K562 (cell line): Measurements from ENCODE around the gene NFKB2. TPM values are rescaled to one million over a fixed set of nuclear protein-coding genes. Genes with fewer than 3 reads are reported as not detected.

Experiments used
- BCL6 ChIP-seq: fragments of 250-450 bp; sonication (Bioruptor Pico); IDR thresholded peaks from 2 replicates; pipeline ENCODE4 v1.4.0; 2020
- CXXC5 ChIP-seq: fragments of 250-450 bp; sonication (Bioruptor Pico); IDR thresholded peaks from 2 replicates; pipeline ENCODE4 v1.8.0; 2022; ENCODE audit warnings: inconsistent platforms, mild to moderate bottlenecking, moderate library complexity
- EP400 ChIP-seq: fragments of 450-650 bp; IDR thresholded peaks from 2 replicates; pipeline ENCODE4 v1.6.1; 2017; ENCODE audit warnings: antibody characterized with exemption, mild to moderate bottlenecking, moderate library complexity
- GATA2 ChIP-seq: sonication (generic); formaldehyde crosslinking; IDR thresholded peaks from 2 replicates; pipeline ENCODE4 v1.4.0; 2020; ENCODE audit warnings: mild to moderate bottlenecking, missing genetic modification reagents
- KDM1A ChIP-seq, 2 experiments: fragments of 450-650 bp; IDR thresholded peaks; 2 replicates each; pipeline ENCODE4 v1.6.1; 2016; ENCODE audit warnings: mild to moderate bottlenecking in 2 of 2
- L3MBTL2 ChIP-seq: fragments of 450-650 bp; IDR thresholded peaks from 2 replicates; pipeline ENCODE4 v1.6.1; 2016; ENCODE audit warnings: mild to moderate bottlenecking, moderate library complexity
- OTX1 ChIP-seq: fragments of 450-650 bp; formaldehyde crosslinking; IDR thresholded peaks from 2 replicates; pipeline ENCODE4 v1.4.0; 2022; ENCODE audit warnings: mild to moderate bottlenecking
- PRDM10 ChIP-seq: fragments of 450-650 bp; IDR thresholded peaks from 2 replicates; pipeline ENCODE4 v1.6.1; 2018; ENCODE audit not compliant: partially characterized antibody
- SP2 ChIP-seq: IDR thresholded peaks from 2 replicates; pipeline ENCODE4 v1.6.1; 2011; ENCODE audit warnings: mild to moderate bottlenecking, low read depth, low read length, moderate library complexity; ENCODE audit not compliant: poor library complexity, severe bottlenecking; ENCODE audit errors: extremely low read depth
- ZC3H8 ChIP-seq: fragments of 450-650 bp; IDR thresholded peaks from 2 replicates; pipeline ENCODE4 v1.6.1; 2017
- ZFP36 ChIP-seq: fragments of 150-350 bp; IDR thresholded peaks from 2 replicates; pipeline ENCODE4 v1.6.1; 2018; ENCODE audit warnings: low read length, low read depth; ENCODE audit not compliant: partially characterized antibody
- ZFPM2 ChIP-seq: fragments of 250-450 bp; sonication (Bioruptor Pico); IDR thresholded peaks from 2 replicates; pipeline ENCODE4 v1.5.1; 2022; ENCODE audit warnings: mild to moderate bottlenecking
- ZNF263 ChIP-seq: sonication (generic); formaldehyde crosslinking; IDR thresholded peaks from 2 replicates; pipeline ENCODE4 v1.8.0; 2022; ENCODE audit warnings: mild to moderate bottlenecking, missing genetic modification reagents, borderline replicate concordance
- polyA plus RNA-seq, 8 experiments: library from polyadenylated mRNA; depleted of rRNA in 4 of 8; stranded (reverse) in 5 of 8; unstranded in 3 of 8; fragments of >200 nt; fragmentation: Nextera tagmentation in 2 of 8; fragmentation: Illumina TruSeq in 1 of 8; extraction: Ambion mirVana in 2 of 8; extraction: Trizol in 1 of 8; gene quantifications; 2 replicates each; pipeline versions ENCODE4 v1.2.1 to v1.2.3, GENCODE V29; 2011 to 2014; ENCODE audit warnings: inconsistent platforms in 1 of 8, missing spikeins in 1 of 8
- total RNA-seq, 7 experiments: library from RNA; depleted of rRNA in 6 of 7; stranded (reverse); fragments of >200 nt in 6 of 7; fragmentation: Illumina TruSeq in 2 of 7; extraction: Trizol in 2 of 7; gene quantifications; 2 replicates each; pipeline versions ENCODE4 v1.2.1 to v1.2.3, GENCODE V29; 2011 to 2021; ENCODE audit warnings: low replicate concordance in 1 of 7
- TF ChIP-seq, protein P1 (sequence below): fragments of 450-650 bp; IDR thresholded peaks from 2 replicates; pipeline ENCODE4 v1.6.1; 2016; ENCODE audit warnings: missing biosample characterization, missing genetic modification characterization
- TF ChIP-seq, protein P2 (sequence below): fragments of 250-450 bp; sonication (Bioruptor Pico); IDR thresholded peaks from 2 replicates; pipeline ENCODE4 v1.4.0; 2020; ENCODE audit warnings: mild to moderate bottlenecking
- TF ChIP-seq, protein P3 (sequence below): sonication (generic); formaldehyde crosslinking; IDR thresholded peaks from 2 replicates; pipeline ENCODE4 v1.8.0; 2022; ENCODE audit warnings: mild to moderate bottlenecking, missing genetic modification reagents

Gene NFKB2
- total and polyA plus RNA-seq, 9 of the 15 experiments (the other 6 are each of a cell fraction or from before 2014, with no cell fraction given) = 0.07 to 20.3 (median 7.9) TPM

- no peak for TF ChIP-seq BCL6 (CRISPR knock-in tag)
- TF ChIP-seq, protein P1, sequence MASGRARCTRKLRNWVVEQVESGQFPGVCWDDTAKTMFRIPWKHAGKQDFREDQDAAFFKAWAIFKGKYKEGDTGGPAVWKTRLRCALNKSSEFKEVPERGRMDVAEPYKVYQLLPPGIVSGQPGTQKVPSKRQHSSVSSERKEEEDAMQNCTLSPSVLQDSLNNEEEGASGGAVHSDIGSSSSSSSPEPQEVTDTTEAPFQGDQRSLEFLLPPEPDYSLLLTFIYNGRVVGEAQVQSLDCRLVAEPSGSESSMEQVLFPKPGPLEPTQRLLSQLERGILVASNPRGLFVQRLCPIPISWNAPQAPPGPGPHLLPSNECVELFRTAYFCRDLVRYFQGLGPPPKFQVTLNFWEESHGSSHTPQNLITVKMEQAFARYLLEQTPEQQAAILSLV = no peak
- TF ChIP-seq, protein P2, sequence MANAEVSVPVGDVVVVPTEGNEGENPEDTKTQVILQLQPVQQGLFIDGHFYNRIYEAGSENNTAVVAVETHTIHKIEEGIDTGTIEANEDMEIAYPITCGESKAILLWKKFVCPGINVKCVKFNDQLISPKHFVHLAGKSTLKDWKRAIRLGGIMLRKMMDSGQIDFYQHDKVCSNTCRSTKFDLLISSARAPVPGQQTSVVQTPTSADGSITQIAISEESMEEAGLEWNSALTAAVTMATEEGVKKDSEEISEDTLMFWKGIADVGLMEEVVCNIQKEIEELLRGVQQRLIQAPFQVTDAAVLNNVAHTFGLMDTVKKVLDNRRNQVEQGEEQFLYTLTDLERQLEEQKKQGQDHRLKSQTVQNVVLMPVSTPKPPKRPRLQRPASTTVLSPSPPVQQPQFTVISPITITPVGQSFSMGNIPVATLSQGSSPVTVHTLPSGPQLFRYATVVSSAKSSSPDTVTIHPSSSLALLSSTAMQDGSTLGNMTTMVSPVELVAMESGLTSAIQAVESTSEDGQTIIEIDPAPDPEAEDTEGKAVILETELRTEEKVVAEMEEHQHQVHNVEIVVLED (CRISPR knock-in tag) = peak; percentile 97
- TF ChIP-seq ZFPM2 (CRISPR knock-in tag) = no peak
- no peak for TF ChIP-seq ZC3H8
- no peak for TF ChIP-seq ZFP36
- TF ChIP-seq L3MBTL2 = peak; percentile 95
- TF ChIP-seq PRDM10 = no peak
- no peak; the same call in 1 of the 2 replicates for TF ChIP-seq EP400
- TF ChIP-seq OTX1 (CRISPR knock-in tag) = no peak
- TF ChIP-seq, protein P3, sequence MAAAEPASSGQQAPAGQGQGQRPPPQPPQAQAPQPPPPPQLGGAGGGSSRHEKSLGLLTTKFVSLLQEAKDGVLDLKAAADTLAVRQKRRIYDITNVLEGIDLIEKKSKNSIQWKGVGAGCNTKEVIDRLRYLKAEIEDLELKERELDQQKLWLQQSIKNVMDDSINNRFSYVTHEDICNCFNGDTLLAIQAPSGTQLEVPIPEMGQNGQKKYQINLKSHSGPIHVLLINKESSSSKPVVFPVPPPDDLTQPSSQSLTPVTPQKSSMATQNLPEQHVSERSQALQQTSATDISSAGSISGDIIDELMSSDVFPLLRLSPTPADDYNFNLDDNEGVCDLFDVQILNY (CRISPR knock-in tag) = no peak
- TF ChIP-seq ZNF263 (CRISPR knock-in tag) = no peak
- peak; percentile 95 for TF ChIP-seq CXXC5 (CRISPR knock-in tag)
- no peak for TF ChIP-seq SP2
- no peak for TF ChIP-seq GATA2 (CRISPR knock-in tag)
- TF ChIP-seq KDM1A (IDR thresholded peaks at IDR 0.05) = no peak
Measured at GRCh38 chr10:102450374-102451104, 55.0 kb downstream of the NFKB2 start (continued).
